HG02852 (cell line): ENCODE results near the gene AMY2B.
A peak's percentile ranks its signal among the peaks of the same experiment; 100 is the strongest.
"Not testable (repeated sequence)": the region's sequence is repeated elsewhere in the genome, so short reads cannot be mapped to it uniquely, and the experiment has no call there.

ENCODE experiments used
- ATAC-seq: cut with Tn5 transposase; IDR thresholded peaks from one replicate; pipeline ENCODE4 v1.9.1; 2021; ENCODE audit warnings: mild to moderate bottlenecking, moderate library complexity; ENCODE audit not compliant: unreplicated experiment

The AMY2B gene

DNA sequence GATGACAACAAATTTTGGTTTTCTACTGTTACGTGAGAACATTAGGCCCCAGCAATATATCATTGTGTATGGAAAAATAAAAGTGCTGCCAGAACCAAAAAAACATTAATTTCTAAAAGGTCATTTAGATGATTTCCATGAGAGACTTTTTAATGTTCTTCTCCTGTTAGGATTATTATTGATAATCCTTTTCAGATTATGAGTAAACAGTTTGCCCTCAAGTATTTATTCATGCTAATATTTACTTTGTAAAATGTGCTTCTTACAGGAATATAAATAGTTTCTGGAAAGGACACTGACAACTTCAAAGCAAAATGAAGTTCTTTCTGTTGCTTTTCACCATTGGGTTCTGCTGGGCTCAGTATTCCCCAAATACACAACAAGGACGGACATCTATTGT is at the start of gene AMY2B:
Gene AMY2B, plus strand, starts transcription at position 301 of the 400 bp plus-strand sequence. Its CDS starts 14 bp downstream, at position 315.
- not testable (repeated sequence) for ATAC-seq

DNA sequence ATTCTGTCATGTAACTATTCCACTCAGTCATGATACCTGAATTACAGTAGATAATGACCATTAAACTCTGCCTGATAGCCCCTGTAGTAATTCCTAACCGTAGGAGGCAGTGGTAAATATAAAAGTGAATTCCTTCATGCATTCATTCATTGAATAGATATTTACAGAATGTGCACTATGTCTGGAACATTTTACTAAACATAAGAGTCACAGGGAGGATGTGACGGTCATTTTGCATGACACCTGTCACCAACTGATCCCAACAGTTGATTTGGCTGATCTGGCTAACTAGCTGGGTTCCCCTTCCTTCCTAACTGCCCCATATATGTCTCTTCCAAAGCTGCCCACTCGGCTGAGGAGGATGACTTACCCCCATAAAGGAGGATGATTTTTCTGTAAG is 48.0 kb upstream of the AMY2B start:
- no peak for ATAC-seq

DNA sequence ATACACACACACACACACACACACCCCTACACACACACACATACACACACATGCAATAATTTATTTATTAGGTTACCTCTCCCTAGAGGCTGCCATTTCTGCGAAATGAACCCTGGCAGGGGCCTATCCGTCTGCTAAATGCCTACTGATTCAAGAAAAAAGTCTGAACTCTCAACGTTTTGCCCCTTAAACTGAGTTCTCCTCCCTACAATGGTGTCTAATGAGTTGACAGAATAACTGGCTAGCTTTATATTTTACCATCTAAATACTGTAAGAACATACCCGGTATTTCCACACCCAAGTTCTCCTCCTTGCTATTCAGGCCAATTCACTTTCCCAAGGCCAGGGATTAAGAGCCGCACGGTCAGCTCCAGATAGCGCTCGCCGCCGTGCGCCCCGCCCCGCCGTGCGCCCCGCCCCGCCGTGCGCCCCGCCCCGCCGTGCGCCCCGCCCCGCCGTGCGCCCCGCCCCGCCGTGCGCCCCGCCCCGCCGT is 46.2 kb upstream of the AMY2B start:
- ATAC-seq, result peak; percentile 46

GRCh38 chr1:103525607-103526507 is 45.5 kb upstream of the AMY2B start, which contains the start of gene RNPC3:
TSS of gene RNPC3 (plus strand) at chr1:103525699. CDS start at chr1:103526071, 372 bp downstream.
- ATAC-seq, result peak; percentile 81

GRCh38 chr1:103527331-103527730 is 44.1 kb upstream of the AMY2B start:
- no peak for ATAC-seq

DNA sequence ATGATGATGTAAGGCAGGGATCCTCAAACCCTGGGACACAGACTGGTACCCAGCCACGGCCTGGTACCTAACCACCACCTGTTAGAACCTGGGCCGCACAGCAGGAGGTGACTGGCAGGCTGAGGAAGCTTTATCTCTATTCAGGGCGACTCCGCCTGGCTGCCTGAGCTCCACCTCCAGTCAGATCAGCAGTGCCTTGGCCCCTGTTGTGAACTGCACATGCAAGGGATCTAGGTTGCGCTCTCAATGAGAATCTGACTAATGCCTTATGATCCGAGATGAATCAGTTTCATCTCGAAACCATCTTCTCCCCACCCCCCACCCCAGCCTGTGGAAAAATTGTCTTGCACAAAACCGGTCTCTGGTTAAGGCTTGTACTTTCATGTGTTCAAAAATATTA is 41.6 kb upstream of the AMY2B start:
- no peak for ATAC-seq

- ATAC-seq, result no peak
Observed at GRCh38 chr1:103538226-103538625, 33.2 kb upstream of the AMY2B start.

DNA sequence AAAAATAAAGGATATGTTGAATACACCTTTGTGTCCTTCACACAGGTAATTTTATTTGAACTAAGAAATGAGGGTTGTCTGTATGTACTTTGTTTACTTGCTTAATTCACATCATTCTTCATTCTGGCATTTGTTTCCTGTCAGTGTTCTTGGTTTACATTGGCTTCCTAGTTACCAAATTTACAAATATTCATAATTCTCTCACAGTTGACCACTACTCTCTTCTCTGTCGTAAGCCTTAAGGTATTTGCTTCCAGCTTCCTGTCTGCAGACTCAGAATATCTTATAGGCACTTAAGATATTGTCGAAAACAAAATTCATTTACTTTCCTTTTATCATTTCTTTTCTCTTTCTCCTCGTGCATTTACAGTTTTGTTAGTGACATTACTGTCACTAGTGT is 30.0 kb upstream of the AMY2B start:
- no peak for ATAC-seq

- ATAC-seq, result no peak
Observed at GRCh38 chr1:103546496-103546895, 24.9 kb upstream of the AMY2B start.

DNA sequence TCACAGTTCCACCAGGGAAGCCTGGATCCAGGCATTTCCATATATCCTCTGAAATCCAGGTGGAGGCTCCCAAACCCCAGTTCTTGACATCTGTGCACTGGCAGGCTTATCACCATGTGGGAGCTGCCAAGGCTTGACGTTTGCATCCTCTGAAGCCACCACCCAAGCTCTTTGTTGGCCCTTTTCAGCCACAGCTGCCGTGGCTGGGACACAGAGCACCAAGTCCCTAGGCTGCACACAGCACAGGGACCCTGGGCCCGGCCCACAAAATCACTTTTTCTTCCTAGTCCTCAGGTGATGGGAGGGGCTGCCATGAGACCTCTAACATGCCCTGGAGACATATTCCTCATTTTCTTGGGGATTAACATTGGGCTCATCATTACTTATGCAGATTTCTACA is 23.5 kb upstream of the AMY2B start:
- ATAC-seq, result no peak

GRCh38 chr1:103560427-103560826 is 11.0 kb upstream of the AMY2B start:
- ATAC-seq, result no peak

DNA sequence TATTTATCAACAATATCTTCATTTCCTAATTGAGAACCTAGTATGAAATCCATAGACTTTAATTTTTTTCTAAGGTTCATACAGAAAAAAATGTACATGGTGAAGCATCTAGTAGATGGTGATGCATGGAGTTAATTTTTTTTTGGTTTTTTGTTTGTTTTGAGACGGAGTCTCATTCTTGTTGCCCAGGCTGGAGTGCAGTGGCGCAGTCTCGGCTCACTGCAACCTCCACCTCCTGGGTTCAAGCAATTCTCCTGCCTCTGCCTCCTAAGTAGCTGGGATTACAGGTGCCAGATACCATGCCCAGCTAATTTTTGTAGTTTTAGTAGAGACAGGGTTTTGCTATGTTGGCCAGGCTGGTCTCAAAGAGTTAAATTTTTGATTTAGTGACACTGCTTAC is 10.3 kb upstream of the AMY2B start:
- ATAC-seq, result not testable (repeated sequence)

DNA sequence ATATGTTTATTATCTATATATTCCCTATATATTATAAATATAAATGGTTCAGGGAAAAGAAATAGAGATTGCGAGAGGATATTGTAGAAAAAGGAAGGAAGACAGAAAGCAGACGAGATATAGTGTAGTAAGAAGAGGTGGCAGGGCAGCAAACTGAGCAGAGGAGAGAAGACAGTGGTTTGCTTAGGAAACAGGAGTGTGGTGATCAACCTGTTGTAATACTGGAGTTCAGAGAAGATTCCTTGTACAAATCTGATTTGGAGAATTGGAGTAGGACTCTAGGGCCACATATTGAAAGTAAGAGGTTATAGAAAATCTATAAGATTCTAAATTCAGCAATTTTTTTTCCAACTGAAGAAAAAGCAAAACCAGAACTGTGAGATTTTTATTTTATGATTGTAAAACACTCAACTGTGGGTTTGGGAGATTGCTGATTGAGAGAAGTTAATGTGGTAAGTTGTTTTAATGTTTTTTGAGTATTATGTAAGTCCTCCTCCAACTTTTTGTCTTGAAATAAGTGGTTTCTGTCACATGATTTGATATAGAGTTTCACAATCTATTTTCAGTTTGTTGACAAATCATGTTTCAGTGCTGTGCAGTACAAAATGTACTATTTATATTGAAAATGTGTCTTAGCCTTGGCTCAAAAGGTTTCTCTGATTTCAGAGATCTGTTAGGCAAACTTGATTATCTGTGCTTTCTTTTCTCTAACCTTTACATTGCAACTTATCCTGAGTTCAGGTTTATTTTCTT is 9.6 kb upstream of the AMY2B start:
- ATAC-seq, result peak; percentile 88

DNA sequence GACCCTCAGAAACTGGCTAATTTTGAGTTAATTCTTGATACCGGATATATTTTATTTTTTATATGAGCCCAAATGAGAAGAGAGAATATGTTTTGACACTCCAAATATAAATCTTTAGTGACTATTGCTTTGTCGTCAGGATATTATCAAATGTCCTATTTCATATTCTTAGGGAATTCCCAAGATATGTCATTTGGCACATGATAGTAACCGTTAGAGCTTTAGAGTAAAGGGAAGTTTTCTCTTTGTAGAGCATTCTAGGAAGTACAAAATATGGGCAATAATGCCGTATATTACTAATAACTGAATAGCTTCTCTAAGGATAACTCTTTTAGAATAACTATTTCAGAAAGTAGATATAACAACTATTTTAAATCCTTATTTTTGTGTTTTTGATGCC is 8.3 kb upstream of the AMY2B start:
- ATAC-seq, result no peak

DNA sequence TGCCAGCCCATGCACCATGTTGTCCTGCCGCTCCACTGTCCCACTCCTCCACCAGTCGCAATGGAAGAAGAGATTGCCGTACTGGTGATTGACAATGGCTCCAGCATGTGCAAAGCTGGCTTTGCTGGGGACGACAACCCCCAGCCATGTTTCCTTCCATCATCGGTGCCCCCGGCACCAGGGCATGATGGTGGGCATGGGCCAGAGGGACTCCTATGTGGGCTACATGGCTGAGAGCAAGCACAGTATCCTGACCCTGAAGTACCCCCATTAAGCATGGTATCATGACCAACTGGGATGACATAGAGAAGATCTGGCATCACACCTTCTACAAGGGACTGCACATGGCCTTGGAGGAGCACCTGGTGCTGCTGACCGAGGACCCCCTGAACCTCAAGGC is 1.9 kb upstream of the AMY2B start:
- ATAC-seq, result no peak

- peak; percentile 61 for ATAC-seq
Observed at GRCh38 chr1:103576065-103576464, 4.7 kb downstream of the AMY2B start.

DNA sequence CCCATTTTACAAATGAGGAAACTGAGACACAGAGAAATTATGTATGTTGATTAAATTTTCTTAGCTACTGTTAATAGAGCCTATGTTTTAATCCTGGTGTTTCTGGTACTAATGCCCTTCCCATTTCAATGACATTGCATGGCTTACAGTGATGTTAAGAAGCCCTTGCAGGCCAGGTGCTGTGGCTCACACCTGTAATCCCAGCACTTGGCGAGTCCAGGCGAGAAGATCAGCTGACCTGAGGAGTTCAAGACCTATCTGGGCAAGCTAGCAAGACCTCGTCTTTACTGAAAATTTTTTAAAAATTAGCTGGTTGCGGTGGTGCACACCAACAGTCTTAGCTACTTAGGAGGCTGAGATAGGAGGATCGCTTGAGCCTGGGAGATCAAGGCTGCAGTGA is 5.4 kb downstream of the AMY2B start:
- ATAC-seq, result not testable (repeated sequence)

- ATAC-seq, result no peak
Observed at GRCh38 chr1:103582464-103582863, 11.1 kb downstream of the AMY2B start.

DNA sequence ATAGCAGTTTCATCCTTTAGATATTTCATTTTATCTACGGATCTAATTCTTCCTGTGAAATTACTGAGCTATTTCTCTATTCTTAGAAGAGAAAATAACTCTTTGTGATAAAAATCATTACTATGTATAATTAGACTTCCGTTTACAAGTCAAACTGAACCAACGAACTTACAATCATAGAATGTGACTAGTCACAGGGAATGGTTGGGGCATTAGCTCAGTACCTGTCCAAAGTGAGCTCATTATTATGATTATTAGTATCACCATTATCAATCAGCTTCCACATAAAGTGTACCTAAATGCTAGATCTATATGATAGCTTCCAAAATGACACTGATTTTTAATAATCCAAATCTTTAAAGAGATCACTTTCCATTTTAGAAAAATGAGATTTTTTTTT is 12.5 kb downstream of the AMY2B start:
- no peak for ATAC-seq

DNA sequence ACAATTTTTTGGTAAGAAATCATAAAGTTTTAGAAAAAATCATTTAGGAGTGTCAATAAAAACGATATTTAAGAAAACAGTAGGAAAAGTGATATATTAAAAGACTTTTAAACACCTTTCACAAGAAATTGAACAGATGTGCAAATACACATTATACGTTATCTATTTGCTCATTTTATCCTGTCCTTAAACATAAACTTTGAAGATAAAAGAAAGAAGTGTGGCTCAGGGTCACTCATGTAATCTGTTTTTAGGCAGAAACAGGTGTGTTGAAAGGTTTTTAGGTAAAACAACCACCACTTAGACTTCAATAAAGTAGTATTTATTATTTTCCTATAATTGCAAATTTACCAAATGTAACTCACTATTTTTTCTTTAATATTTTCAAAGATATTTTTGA is 13.1 kb downstream of the AMY2B start:
- ATAC-seq, result no peak

GRCh38 chr1:103602740-103603139 is 31.4 kb downstream of the AMY2B start:
- ATAC-seq, result not testable (repeated sequence)

DNA sequence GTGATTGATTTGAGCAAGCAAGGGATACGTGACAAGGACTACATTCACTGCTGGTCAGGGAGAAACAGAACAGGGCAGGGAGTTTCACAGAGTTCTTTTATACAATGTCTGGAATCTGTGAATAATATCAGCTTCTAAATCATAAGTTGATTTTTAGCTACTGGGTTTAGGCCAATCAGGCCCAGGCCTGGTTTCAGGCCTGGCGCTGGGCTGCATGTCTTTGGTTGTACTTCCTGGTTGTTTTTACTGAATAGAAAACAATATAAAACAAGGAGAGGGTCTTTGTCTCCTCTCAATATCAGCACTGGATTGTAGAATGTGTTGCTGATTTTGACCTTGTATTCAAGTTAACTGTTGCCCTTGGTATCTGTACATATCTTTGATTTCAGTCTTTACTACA is 45.0 kb downstream of the AMY2B start:
- ATAC-seq, result no peak
